ENCODE data around the gene FCHSD1. TPM values are rescaled to one million over a fixed set of nuclear protein-coding genes. Genes with fewer than 3 reads are reported as not detected.
"Not testable (repeated sequence)": the region's sequence is repeated elsewhere in the genome, so short reads cannot be mapped to it uniquely, and the experiment has no call there.

Gene FCHSD1
- total RNA-seq, 2 experiments from 2014 or later = 46.9 to 47.8 TPM

- peaks cover 68% of the 10 kb centered on the region for H3K36me3 Mint-ChIP-seq (ENCODE audit: low read depth)
- peak overlapping the region; percentile 98 for H3K4me3 Mint-ChIP-seq
- peaks cover 56% of the 10 kb centered on the region for H3K4me1 Mint-ChIP-seq (ENCODE audit: low read depth)
- no peak for DNase-seq
- H3K27ac Mint-ChIP-seq = peak overlapping the region; percentile 98
- ChIA-PET CTCF (interaction anchor here (1.1 to 9.0 kb wide), 7 partner anchors 9 to 343 kb away, joined by 4 to 480 read pairs (median 108); partner anchors contain the start of genes HDAC3 and RELL2), POLR2A (interaction anchor here (0.8 to 4.2 kb wide), 7 partner anchors 8 to 34 kb away, joined by 3 to 39 read pairs (median 6); partner anchors contain the start of genes FCHSD1, HDAC3 and RELL2)
- H3K9me3 Mint-ChIP-seq (ENCODE audit: insufficient read depth) = no peaks in the 10 kb centered on the region
- no peak for ATAC-seq
- H3K27me3 Mint-ChIP-seq (ENCODE audit: low read depth) = no peaks in the 10 kb centered on the region
Measured at GRCh38 chr5:141617128-141617527, 34.1 kb downstream of the FCHSD1 start.

GRCh38 chr5:141615991-141616720, 35.1 kb downstream of the FCHSD1 start:
- CTCF ChIA-PET = interaction anchor here (0.7 to 9.0 kb wide), 7 partner anchors 8 to 92 kb away, joined by 3 to 480 read pairs (median 108); partner anchors contain the start of genes HDAC3 and RELL2
- Mint-ChIP-seq H3K36me3 (ENCODE audit: low read depth) (peaks cover 66% of the 10 kb centered on the region), H3K4me3 (peak overlapping the region; percentile 98), H3K27me3 (ENCODE audit: low read depth) (no peaks in the 10 kb centered on the region), H3K27ac (peak overlapping the region; percentile 98), H3K9me3 (ENCODE audit: insufficient read depth) (no peaks in the 10 kb centered on the region), H3K4me1 (ENCODE audit: low read depth) (peaks cover 59% of the 10 kb centered on the region)
- POLR2A ChIA-PET = interaction anchor here (1.1 to 4.2 kb wide), 5 partner anchors 8 to 21 kb away, joined by 3 to 39 read pairs (median 7); partner anchors contain the start of genes HDAC3 and RELL2
- DNase-seq (no peak), ATAC-seq (no peak)

- H3K27ac Mint-ChIP-seq = no peak overlapping the region
- no peak for ATAC-seq
- peak overlapping the region; percentile 12 for H3K4me3 Mint-ChIP-seq
- H3K9me3 Mint-ChIP-seq (ENCODE audit: insufficient read depth) = no peaks in the 10 kb centered on the region
- CTCF ChIA-PET = interaction anchor here (1.3 to 9.0 kb wide), 6 partner anchors 8 to 49 kb away, joined by 3 to 480 read pairs (median 10); partner anchors contain the start of genes HDAC3 and RELL2
- POLR2A ChIA-PET = interaction anchor here (0.8 kb wide), 1 partner anchor 45 kb away, joined by 3 read pairs; no protein-coding TSS in a partner anchor
- peaks cover 72% of the 10 kb centered on the region for H3K36me3 Mint-ChIP-seq (ENCODE audit: low read depth)
- peaks cover 71% of the 10 kb centered on the region for H3K4me1 Mint-ChIP-seq (ENCODE audit: low read depth)
- no peaks in the 10 kb centered on the region for H3K27me3 Mint-ChIP-seq (ENCODE audit: low read depth)
- DNase-seq = no peak
Measured at GRCh38 chr5:141613344-141613743, 37.9 kb downstream of the FCHSD1 start.

GRCh38 chr5:141611289-141611688, 39.9 kb downstream of the FCHSD1 start:
- H3K27ac Mint-ChIP-seq = peak overlapping the region; percentile 72
- no peak for ATAC-seq
- H3K4me1 Mint-ChIP-seq (ENCODE audit: low read depth) = peaks cover 80% of the 10 kb centered on the region
- peaks cover 66% of the 10 kb centered on the region for H3K36me3 Mint-ChIP-seq (ENCODE audit: low read depth)
- H3K4me3 Mint-ChIP-seq = no peak overlapping the region
- no peaks in the 10 kb centered on the region for H3K27me3 Mint-ChIP-seq (ENCODE audit: low read depth)
- DNase-seq = no peak
- no peaks in the 10 kb centered on the region for H3K9me3 Mint-ChIP-seq (ENCODE audit: insufficient read depth)
- POLR2A ChIA-PET = no interaction called here
- CTCF ChIA-PET = interaction anchor here (0.7 kb wide), 1 partner anchor 19 kb away, joined by 3 read pairs; no protein-coding TSS in a partner anchor

- H3K36me3 Mint-ChIP-seq (ENCODE audit: low read depth) = peaks cover 66% of the 10 kb centered on the region
- H3K4me3 Mint-ChIP-seq; DNase-seq; H3K9me3 Mint-ChIP-seq (ENCODE audit: insufficient read depth); H3K27me3 Mint-ChIP-seq (ENCODE audit: low read depth); ATAC-seq: not testable (repeated sequence)
- H3K4me1 Mint-ChIP-seq (ENCODE audit: low read depth) = peaks cover 84% of the 10 kb centered on the region
- ChIA-PET CTCF (interaction anchor here (1.3 to 5.1 kb wide), 4 partner anchors 8 to 43 kb away, joined by 3 to 108 read pairs (median 55); partner anchors contain the start of gene DIAPH1), POLR2A (interaction anchor here (0.7 to 3.5 kb wide), 3 partner anchors 8 to 290 kb away, joined by 3 to 28 read pairs (median 3); partner anchors contain the start of genes DIAPH1 and TAF7)
- peak overlapping the region; percentile 65 for H3K27ac Mint-ChIP-seq
Measured at GRCh38 chr5:141609921-141610320, 41.3 kb downstream of the FCHSD1 start.

- Mint-ChIP-seq H3K27me3 (ENCODE audit: low read depth) (no peaks in the 10 kb centered on the region), H3K4me1 (ENCODE audit: low read depth) (peaks cover 85% of the 10 kb centered on the region), H3K4me3 (peak overlapping the region; percentile 45), H3K27ac (peak overlapping the region; percentile 97), H3K9me3 (ENCODE audit: insufficient read depth) (no peaks in the 10 kb centered on the region), H3K36me3 (ENCODE audit: low read depth) (peaks cover 66% of the 10 kb centered on the region)
- ChIA-PET CTCF (interaction anchor here (1.3 to 6.0 kb wide), 7 partner anchors 9 to 42 kb away, joined by 3 to 108 read pairs (median 30); partner anchors contain the start of genes DIAPH1, HDAC3 and RELL2), POLR2A (interaction anchor here (0.6 to 3.5 kb wide), 3 partner anchors 9 to 289 kb away, joined by 3 to 28 read pairs (median 3); partner anchors contain the start of genes DIAPH1 and TAF7)
- DNase-seq (no peak), ATAC-seq (no peak)
Measured at GRCh38 chr5:141609044-141609443, 42.2 kb downstream of the FCHSD1 start.

GRCh38 chr5:141608557-141608956, 42.7 kb downstream of the FCHSD1 start:
- peak overlapping the region; percentile 97 for H3K27ac Mint-ChIP-seq
- H3K4me3 Mint-ChIP-seq = peak overlapping the region; percentile 45
- H3K27me3 Mint-ChIP-seq (ENCODE audit: low read depth) = no peaks in the 10 kb centered on the region
- DNase-seq (no peak), ATAC-seq (no peak)
- H3K9me3 Mint-ChIP-seq (ENCODE audit: insufficient read depth) = no peaks in the 10 kb centered on the region
- H3K4me1 Mint-ChIP-seq (ENCODE audit: low read depth) = peaks cover 86% of the 10 kb centered on the region
- ChIA-PET CTCF (interaction anchor here (1.3 to 6.0 kb wide), 7 partner anchors 10 to 83 kb away, joined by 3 to 108 read pairs (median 30); partner anchors contain the start of genes DIAPH1, HDAC3 and RELL2), POLR2A (interaction anchor here (0.6 to 3.5 kb wide), 3 partner anchors 9 to 288 kb away, joined by 3 to 28 read pairs (median 3); partner anchors contain the start of genes DIAPH1 and TAF7)
- peaks cover 63% of the 10 kb centered on the region for H3K36me3 Mint-ChIP-seq (ENCODE audit: low read depth)

GRCh38 chr5:141608046-141608445, 43.2 kb downstream of the FCHSD1 start:
- H3K4me3 Mint-ChIP-seq = peak overlapping the region; percentile 45
- H3K4me1 Mint-ChIP-seq (ENCODE audit: low read depth) = peaks cover 85% of the 10 kb centered on the region
- ChIA-PET CTCF (interaction anchor here (1.3 to 6.0 kb wide), 8 partner anchors 10 to 84 kb away, joined by 3 to 108 read pairs (median 18); partner anchors contain the start of genes DIAPH1, HDAC3 and RELL2), POLR2A (interaction anchor here (3.5 kb wide), 1 partner anchor 10 kb away, joined by 28 read pairs; the partner anchor contains the start of gene DIAPH1)
- peaks cover 59% of the 10 kb centered on the region for H3K36me3 Mint-ChIP-seq (ENCODE audit: low read depth)
- DNase-seq (no peak), ATAC-seq (no peak)
- peak overlapping the region; percentile 97 for H3K27ac Mint-ChIP-seq
- no peaks in the 10 kb centered on the region for H3K27me3 Mint-ChIP-seq (ENCODE audit: low read depth)
- H3K9me3 Mint-ChIP-seq (ENCODE audit: insufficient read depth) = no peaks in the 10 kb centered on the region

GRCh38 chr5:141605523-141606277, 45.5 kb downstream of the FCHSD1 start:
- H3K36me3 Mint-ChIP-seq (ENCODE audit: low read depth) = peaks cover 57% of the 10 kb centered on the region
- peak overlapping the region; percentile 77 for H3K4me3 Mint-ChIP-seq
- H3K9me3 Mint-ChIP-seq (ENCODE audit: insufficient read depth) = no peaks in the 10 kb centered on the region
- peaks cover 88% of the 10 kb centered on the region for H3K4me1 Mint-ChIP-seq (ENCODE audit: low read depth)
- POLR2A ChIA-PET = interaction anchor here (0.6 to 4.3 kb wide), 9 partner anchors 9 to 941 kb away, joined by 3 to 30 read pairs (median 4); partner anchors contain the start of genes DIAPH1, HDAC3, RELL2 and WDR55
- CTCF ChIA-PET = interaction anchor here (0.6 to 6.0 kb wide), 9 partner anchors 8 to 45 kb away, joined by 3 to 108 read pairs (median 11); partner anchors contain the start of genes DIAPH1, FCHSD1, HDAC3 and RELL2
- ATAC-seq (peak; percentile 91), DNase-seq (peak; percentile 90)
- H3K27ac Mint-ChIP-seq = peak overlapping the region; percentile 97
- no peaks in the 10 kb centered on the region for H3K27me3 Mint-ChIP-seq (ENCODE audit: low read depth)

- POLR2A ChIA-PET = interaction anchor here (0.6 to 4.3 kb wide), 5 partner anchors 13 to 79 kb away, joined by 3 to 30 read pairs (median 3); partner anchors contain the start of gene DIAPH1
- ATAC-seq = peak; percentile 37
Measured at GRCh38 chr5:141603923-141604717, 47.1 kb downstream of the FCHSD1 start.

More at GRCh38 chr5:141603923-141604717, 47.1 kb downstream of the FCHSD1 start:
- no peak for DNase-seq
- peak overlapping the region; percentile 77 for H3K4me3 Mint-ChIP-seq
- no peaks in the 10 kb centered on the region for H3K27me3 Mint-ChIP-seq (ENCODE audit: low read depth)
- H3K36me3 Mint-ChIP-seq (ENCODE audit: low read depth) = peaks cover 58% of the 10 kb centered on the region
- no peaks in the 10 kb centered on the region for H3K9me3 Mint-ChIP-seq (ENCODE audit: insufficient read depth)
- peak overlapping the region; percentile 97 for H3K27ac Mint-ChIP-seq
- CTCF ChIA-PET = interaction anchor here (0.8 to 9.4 kb wide), 8 partner anchors 11 to 88 kb away, joined by 3 to 188 read pairs (median 8); partner anchors contain the start of genes DIAPH1, HDAC3 and RELL2
- peaks cover 92% of the 10 kb centered on the region for H3K4me1 Mint-ChIP-seq (ENCODE audit: low read depth)
